Measurements from ENCODE around the gene RBPJ.

DNA sequence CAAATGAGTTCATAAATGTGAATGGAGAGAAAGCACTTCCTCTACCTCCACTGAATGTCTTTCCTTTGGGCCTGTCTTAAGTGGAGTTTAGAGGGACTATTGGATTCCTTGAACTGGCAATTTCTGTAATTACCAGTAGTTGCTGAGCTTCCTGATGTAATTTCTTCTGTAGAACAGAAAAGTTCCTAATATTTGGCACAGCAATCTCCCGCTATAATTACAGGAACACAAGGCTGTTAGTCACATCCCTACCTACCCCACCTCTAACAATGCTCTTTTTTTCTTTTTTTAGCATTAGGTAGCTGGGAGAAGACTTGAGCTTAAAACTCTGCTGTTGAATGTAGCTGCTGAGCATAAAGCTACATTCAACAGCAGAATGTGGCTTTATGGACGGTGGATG lies 24.8 kb upstream of the RBPJ start:
- TF ChIP-seq, protein P1, sequence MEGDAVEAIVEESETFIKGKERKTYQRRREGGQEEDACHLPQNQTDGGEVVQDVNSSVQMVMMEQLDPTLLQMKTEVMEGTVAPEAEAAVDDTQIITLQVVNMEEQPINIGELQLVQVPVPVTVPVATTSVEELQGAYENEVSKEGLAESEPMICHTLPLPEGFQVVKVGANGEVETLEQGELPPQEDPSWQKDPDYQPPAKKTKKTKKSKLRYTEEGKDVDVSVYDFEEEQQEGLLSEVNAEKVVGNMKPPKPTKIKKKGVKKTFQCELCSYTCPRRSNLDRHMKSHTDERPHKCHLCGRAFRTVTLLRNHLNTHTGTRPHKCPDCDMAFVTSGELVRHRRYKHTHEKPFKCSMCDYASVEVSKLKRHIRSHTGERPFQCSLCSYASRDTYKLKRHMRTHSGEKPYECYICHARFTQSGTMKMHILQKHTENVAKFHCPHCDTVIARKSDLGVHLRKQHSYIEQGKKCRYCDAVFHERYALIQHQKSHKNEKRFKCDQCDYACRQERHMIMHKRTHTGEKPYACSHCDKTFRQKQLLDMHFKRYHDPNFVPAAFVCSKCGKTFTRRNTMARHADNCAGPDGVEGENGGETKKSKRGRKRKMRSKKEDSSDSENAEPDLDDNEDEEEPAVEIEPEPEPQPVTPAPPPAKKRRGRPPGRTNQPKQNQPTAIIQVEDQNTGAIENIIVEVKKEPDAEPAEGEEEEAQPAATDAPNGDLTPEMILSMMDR (IDR thresholded peaks at IDR 0.05) = no peak
- TF ChIP-seq POLR2A (IDR thresholded peaks at IDR 0.05) = no peak
